ENCODE results near the gene AGTRAP.

Gene AGTRAP

GRCh38 chr1:11706292-11706691, 29.6 kb upstream of the AGTRAP start:
- DNase-seq (ENCODE audit: low spot score), result no peak

DNA sequence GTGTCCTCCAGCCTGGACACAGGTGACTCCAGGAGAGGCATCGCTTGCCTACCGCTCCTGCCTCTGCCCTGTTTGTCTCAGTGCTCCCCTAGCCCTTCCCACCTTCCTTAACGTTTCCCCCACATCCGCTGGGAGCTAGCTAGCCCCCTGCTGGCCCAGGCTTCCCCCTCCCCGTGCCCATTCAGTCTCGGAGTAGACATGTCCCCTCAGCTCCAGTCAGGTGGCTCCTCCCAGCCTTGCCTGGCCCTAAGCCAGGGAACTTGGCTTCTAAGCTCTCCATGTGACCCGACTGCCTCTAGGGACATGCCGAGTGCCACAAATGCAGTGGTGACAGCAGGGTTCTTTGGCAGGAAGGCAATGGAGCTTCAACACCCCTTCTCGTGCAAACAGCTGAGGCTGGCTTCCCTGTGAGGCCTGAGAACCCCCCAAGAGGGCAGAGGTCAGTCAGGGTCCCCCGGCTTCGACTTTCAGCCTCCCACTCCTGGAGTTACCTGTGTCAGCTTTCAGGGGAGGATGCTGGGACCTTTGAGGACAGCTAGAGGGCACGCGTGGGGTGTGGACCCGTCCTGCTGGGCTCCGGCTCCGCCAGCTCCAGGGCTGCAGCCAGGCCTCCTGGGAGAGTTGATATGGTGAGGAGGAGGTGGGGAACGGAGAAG, 28.2 kb upstream of the AGTRAP start:
- DNase-seq (ENCODE audit: low spot score), result peak; percentile 35

- DNase-seq (ENCODE audit: low spot score), result no peak
These were observed 27.2 kb upstream of the AGTRAP start for GRCh38 chr1:11708554-11709350.

DNA sequence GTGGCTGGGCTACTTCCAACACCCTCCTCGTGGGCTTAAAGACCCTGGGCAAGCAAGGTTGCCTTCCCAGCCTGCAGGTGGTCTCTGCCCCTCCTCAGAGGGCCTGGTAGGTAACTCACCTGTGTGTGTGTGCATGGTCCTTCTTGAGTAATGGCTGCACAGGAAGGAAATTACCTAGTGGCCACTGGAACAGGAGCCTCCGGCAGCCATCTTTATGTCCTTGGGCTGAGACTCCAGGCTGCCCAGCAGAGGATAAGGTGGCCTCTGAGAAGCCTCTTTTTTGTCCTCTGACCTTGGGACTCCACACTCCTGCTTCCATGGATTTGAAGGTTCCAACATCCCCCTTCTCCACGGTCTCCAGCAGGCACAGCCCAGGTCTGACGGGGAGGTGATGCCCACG, 24.4 kb upstream of the AGTRAP start:
- no peak for DNase-seq (ENCODE audit: low spot score)

GRCh38 chr1:11712285-11712684, 23.7 kb upstream of the AGTRAP start:
- no peak for DNase-seq (ENCODE audit: low spot score)

DNA sequence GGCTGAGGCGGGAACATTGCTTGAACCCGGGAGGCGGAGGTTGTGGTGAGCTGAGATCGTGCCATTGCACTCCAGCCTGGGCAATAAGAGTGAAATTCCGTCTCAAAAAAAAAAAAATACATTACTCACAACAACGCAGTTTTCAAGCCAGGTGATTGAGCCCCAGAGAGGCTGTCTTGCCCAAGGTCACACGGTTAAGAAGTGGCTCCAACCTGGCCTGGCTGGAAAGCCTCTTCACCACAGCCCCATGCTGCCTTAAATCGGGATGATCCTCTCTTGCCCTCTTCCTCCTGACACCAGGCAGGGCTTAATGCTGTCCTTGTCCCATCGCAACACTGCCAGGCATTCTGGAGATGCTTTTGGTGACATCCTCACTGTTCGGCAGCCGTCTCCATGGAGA, 22.8 kb upstream of the AGTRAP start:
- DNase-seq (ENCODE audit: low spot score), result no peak

GRCh38 chr1:11714831-11715575, 20.9 kb upstream of the AGTRAP start:
- DNase-seq (ENCODE audit: low spot score), result no peak

- DNase-seq (ENCODE audit: low spot score), result peak; percentile 85
These were observed 16.5 kb upstream of the AGTRAP start for GRCh38 chr1:11719313-11720032.

GRCh38 chr1:11720033-11720376, 15.9 kb upstream of the AGTRAP start:
- DNase-seq (ENCODE audit: low spot score), result no peak

DNA sequence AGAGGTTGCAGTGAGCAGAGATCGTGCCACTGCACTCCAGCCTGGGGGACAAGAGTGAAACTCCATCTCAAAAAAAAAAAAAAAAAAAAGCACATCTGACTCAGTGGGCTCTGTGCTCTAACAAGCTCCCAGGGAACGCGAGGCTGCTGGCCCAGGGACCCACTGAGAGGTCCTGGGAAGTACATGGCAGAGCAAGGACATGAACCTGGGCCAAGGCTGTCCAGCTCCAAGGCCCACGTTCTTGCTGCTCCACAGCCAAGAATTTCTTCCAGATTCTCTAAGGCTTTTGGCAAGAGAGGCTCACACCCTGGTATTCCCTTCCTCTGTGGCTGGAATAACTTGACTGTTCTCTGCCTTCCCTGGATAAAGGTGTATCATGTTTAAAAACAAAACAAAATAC, 15.4 kb upstream of the AGTRAP start:
- no peak for DNase-seq (ENCODE audit: low spot score)

- no peak for DNase-seq (ENCODE audit: low spot score)
These were observed 14.6 kb upstream of the AGTRAP start for GRCh38 chr1:11721311-11721710.

DNA sequence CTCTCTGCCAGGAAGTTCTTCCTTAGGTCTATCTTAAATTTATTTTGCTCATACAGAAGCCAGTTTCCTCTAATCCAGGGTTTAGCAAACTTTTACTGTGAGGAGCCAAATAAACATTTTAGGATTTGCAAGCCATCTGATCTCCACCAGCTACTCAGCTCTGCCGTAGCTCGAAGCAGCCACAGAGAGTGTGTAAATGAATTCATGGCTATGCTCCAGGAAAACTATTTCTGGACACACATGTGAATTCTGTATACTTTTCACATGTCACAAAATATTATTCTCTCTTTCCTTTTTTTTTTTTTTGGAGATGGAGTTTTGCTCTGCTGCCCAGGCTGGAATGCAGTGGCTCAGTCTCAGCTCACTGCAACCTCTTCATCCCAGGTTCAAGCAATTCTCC, 13.4 kb upstream of the AGTRAP start:
- DNase-seq (ENCODE audit: low spot score), result no peak

DNA sequence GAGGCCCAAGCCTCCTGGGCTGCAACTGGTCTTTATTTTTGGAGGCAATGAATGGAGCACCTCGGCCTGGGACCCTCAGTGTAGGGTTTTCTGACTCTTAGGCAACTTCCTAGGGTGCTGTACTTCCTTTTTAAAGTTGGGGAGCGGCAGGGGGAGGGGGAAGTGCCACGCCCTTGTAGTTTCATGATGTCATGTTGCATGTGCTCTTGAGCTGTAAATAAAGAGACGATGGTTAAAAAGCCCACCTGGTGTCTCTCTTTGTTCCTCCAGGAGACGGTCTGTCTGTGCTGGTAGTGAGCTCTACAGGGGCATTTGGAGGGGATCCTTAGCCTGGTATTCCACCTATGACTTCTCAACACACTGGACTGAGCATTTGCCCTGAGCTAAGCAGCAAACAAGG, 10.3 kb upstream of the AGTRAP start:
- no peak for DNase-seq (ENCODE audit: low spot score)

GRCh38 chr1:11727119-11727518, 8.8 kb upstream of the AGTRAP start:
- no peak for DNase-seq (ENCODE audit: low spot score)

DNA sequence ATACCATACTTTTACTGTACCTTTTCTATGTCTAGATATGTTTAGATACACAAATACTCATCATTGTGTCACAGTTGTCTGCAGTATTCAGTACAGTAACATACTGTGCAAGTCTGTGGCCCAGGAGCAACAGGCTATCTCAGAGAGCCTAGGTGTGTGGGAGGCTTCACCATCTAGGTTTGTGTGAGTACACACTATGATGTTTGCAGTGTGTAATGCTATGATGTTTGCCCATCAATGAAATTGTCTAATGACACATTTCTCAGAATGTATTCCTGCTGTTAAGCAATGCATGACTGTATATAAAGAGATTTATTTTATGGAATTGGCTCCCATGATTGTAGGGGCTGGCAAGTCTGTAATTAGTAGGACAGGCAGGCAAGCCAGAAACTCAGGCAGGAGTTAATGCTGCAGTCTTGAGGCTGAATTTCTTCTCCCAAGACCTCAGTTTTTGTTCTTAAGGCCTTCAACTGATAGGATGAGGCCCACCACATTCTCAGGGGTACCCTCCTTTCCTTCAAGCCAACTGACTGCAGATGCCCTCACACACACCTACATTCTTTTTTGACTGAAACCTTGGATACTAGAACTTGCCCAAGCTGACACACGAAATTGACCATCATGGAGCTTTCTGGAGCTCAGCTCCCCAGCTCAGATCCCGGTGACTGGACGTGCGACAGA, 7.7 kb upstream of the AGTRAP start:
- no peak for DNase-seq (ENCODE audit: low spot score)

- no peak for DNase-seq (ENCODE audit: low spot score)
These were observed 6.8 kb upstream of the AGTRAP start for GRCh38 chr1:11729155-11729497.

DNA sequence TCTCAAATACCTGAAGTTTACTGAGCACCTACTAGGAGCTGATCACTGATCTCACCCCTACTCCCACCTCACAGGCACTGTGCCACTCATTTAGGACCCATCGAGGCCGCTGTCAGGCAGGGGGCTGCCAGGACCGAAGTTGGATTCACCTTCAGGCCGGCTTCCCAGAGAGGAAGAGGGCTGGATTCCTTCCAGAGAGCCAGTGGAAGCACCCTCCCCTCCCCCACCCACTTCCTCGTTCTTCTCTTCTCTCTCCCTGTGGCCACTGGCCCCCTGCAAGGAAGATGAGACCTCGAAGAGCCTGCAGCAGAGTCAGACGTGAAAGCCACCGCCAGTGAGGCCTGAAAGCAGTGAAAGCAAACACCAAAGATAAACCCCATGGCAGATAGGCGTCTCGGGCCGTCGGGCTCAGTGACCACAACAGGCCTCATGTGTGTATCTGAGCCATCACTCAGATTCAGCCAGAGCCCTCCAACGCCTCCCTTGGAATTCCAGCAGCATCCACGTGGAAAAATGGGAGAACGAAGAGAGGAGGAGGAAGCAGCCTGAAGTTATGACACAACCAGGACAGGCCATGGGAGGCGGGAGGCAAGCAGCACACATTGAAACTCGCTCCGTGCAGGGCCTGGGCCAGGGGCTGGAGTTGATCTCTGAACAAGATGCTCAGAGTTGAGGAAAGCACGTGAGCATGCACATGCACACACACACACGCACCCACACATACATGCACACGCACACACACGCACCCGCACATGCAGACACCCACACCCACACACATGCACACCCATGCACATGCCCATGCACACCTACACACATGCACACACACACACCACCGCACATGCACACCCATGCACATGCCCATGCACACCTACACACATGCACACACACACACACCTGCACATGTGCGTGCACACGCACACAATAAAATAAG, 6.2 kb upstream of the AGTRAP start:
- no peak for DNase-seq (ENCODE audit: low spot score)

DNA sequence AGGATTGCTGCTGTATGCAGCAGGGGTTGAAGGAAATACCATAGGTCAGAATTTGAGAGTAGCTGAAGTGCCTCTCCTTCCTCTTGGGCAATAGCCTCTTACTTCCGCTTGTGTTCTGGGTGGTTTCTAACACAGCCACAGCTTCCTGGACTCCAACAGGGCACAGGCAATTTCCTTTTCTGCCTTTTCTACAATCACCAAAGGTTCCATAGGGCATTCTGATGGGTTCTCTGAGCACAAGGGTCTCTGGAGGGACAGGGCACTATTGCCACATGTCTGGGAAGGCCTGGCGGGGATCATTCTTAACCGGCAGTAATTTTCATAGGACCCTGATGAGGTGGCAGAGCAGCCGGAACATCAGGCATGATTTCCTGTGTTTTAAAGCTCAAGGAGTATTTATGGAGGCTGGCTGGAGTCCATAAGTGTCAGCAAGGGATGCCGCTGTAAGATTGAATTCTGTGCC, 5.5 kb upstream of the AGTRAP start:
- DNase-seq (ENCODE audit: low spot score), result no peak

- DNase-seq (ENCODE audit: low spot score), result peak; percentile 24
These were observed 4.1 kb upstream of the AGTRAP start for GRCh38 chr1:11731691-11732283.

DNA sequence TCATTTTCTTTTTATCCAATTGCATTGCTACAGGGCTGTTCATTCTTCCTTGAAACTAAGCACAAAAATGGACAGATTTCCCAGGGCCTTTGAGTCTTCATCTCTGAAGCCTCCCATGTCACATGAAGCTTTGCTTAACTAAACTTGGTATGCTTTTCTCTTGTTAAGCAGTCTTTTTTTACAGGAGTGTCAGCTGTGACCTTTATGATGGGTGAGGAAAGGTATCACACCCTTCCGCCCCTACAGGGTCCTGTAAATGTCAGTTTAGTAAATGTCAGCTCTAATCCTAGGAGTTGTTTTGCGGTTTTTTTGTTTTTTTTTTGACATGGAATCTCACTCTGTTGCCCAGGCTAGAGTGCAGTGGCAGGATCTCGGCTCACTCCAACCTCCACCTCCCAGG, 2.6 kb upstream of the AGTRAP start:
- no peak for DNase-seq (ENCODE audit: low spot score)

GRCh38 chr1:11735531-11735853, 444 bp upstream of the AGTRAP start:
- no peak for DNase-seq (ENCODE audit: low spot score)
